ENCODE data around the gene PVR. TPM values are rescaled to one million over a fixed set of nuclear protein-coding genes. Genes with fewer than 3 reads are reported as not detected.

The PVR gene
- total and polyA plus RNA-seq, 10 of the 15 experiments (the other 5 are each of a cell fraction or from before 2014, with no cell fraction given) = 0.07 to 4.0 (median 1.9) TPM

GRCh38 chr19:44685877-44686276, 42.2 kb downstream of the PVR start:
- ATAC-seq (0 out of 3 replicates have a peak, but pooled peaks have one; percentile 16), DNase-seq (ENCODE audit: low read depth, low spot score) (no peak), FAIRE-seq (no peak)
- H3K4me2 ChIP-seq (ENCODE audit: control insufficient read depth, insufficient read depth) = peak overlapping the region; percentile 48
- H4K20me1 ChIP-seq (ENCODE audit: control insufficient read depth, insufficient read depth) = no peaks in the 10 kb centered on the region
- SMC1A ChIA-PET (ENCODE audit: uncharacterized antibody, unreplicated experiment) = interaction anchor here (1.4 kb wide), 1 partner anchor 85 kb away, joined by 4 read pairs; no protein-coding TSS in a partner anchor
- peak; percentile 53 for TF ChIP-seq IKZF1 (conservative IDR thresholded peaks at IDR 0.05)
- no peak for TF ChIP-seq SMAD5 (IDR thresholded peaks at IDR 0.05; ENCODE audit: low read depth)
- peak; percentile 11; the same call in 1 of the 2 replicates for TF ChIP-seq CREM (IDR thresholded peaks at IDR 0.05; ENCODE audit: low read depth)
- TF ChIP-seq POU2F2 (IDR thresholded peaks at IDR 0.05; ENCODE audit: borderline replicate concordance, low read depth, low read length) = peak; percentile 88; the same call in 2 of the 3 replicates
- TF ChIP-seq IKZF2 (IDR thresholded peaks at IDR 0.05) = peak; percentile 46 to 61; a peak in 3 of 4 replicates
- RAD21 ChIA-PET (ENCODE audit: unreplicated experiment) = interaction anchor here (0.7 to 1.0 kb wide), 2 partner anchors 38 to 784 kb away, joined by 3 read pairs; no protein-coding TSS in a partner anchor
- no peak overlapping the region for H2AFZ ChIP-seq (ENCODE audit: control insufficient read depth, low read depth, low read length)
- no peaks in the 10 kb centered on the region for H3K79me2 ChIP-seq (ENCODE audit: control insufficient read depth, insufficient read depth, low read length)
- H3K36me3 ChIP-seq (ENCODE audit: control insufficient read depth in 2 of 2, insufficient read depth in 2 of 2, low read length in 1 of 2) = no peaks in the 10 kb centered on the region
- no peaks in the 10 kb centered on the region for H3K27me3 ChIP-seq (replicated peaks in 1 of 2; ENCODE audit: control insufficient read depth in 2 of 2, insufficient read depth in 2 of 2, low read length in 1 of 2)
- POLR2A ChIA-PET = interaction anchor here (1.1 kb wide), 1 partner anchor 37 kb away, joined by 4 read pairs; no protein-coding TSS in a partner anchor
- H3K27ac ChIP-seq (ENCODE audit: control insufficient read depth, insufficient read depth) = no peak overlapping the region
- H3K4me3 ChIP-seq = peak overlapping the region; percentile 28; the same call in 1 of the 2 replicates
- CTCF ChIA-PET = interaction anchor here (1.1 to 1.7 kb wide), 3 partner anchors 29 to 85 kb away, joined by 3 to 7 read pairs (median 6); no protein-coding TSS in a partner anchor
- no peak overlapping the region for H3K9ac ChIP-seq (ENCODE audit: control insufficient read depth, insufficient read depth, low read length)
- intact Hi-C loops (cut with micrococcal nuclease; ENCODE audit: unreplicated experiment) (loop anchor here (2.0 kb wide), 1 partner anchor 31 kb away; no protein-coding TSS in a partner anchor), in situ Hi-C loops (cut with MboI) (no loop called here)
- no TSS peak for BruUV-seq (replicated peaks)
- 3% methylated on average over 4 of the region's 4 CpGs for WGBS (ENCODE audit: insufficient coverage, insufficient replicate concordance, low lambda C conversion rate, missing lambda C conversion rate)
- H3K9me3 ChIP-seq (replicated peaks; ENCODE audit: control insufficient read depth, insufficient read depth, low read length) = no peaks in the 10 kb centered on the region
- peaks cover 45% of the 10 kb centered on the region for H3K4me1 ChIP-seq (ENCODE audit: control insufficient read depth, insufficient read depth, low read length)

- RAD21 ChIA-PET (ENCODE audit: unreplicated experiment) = interaction anchor here (1.0 kb wide), 1 partner anchor 85 kb away, joined by 3 read pairs; no protein-coding TSS in a partner anchor
- DNase-seq (ENCODE audit: low read depth, low spot score) (no peak), ATAC-seq (no peak), FAIRE-seq (no peak)
- POLR2A ChIA-PET = interaction anchor here (1.1 kb wide), 1 partner anchor 36 kb away, joined by 4 read pairs; no protein-coding TSS in a partner anchor
- intact Hi-C loops (cut with micrococcal nuclease; ENCODE audit: unreplicated experiment) (no loop called here), in situ Hi-C loops (cut with MboI) (no loop called here)
- 76% methylated on average over 4 of the region's 4 CpGs for WGBS (ENCODE audit: insufficient coverage, insufficient replicate concordance, low lambda C conversion rate, missing lambda C conversion rate)
- H3K9ac ChIP-seq (ENCODE audit: control insufficient read depth, insufficient read depth, low read length) = no peak overlapping the region
- no peak overlapping the region for H3K4me2 ChIP-seq (ENCODE audit: control insufficient read depth, insufficient read depth)
- H3K4me1 ChIP-seq (ENCODE audit: control insufficient read depth, insufficient read depth, low read length) = peaks cover 50% of the 10 kb centered on the region
- no peaks in the 10 kb centered on the region for H3K27me3 ChIP-seq (replicated peaks in 1 of 2; ENCODE audit: control insufficient read depth in 2 of 2, insufficient read depth in 2 of 2, low read length in 1 of 2)
- H3K4me3 ChIP-seq = no peak overlapping the region
- BruUV-seq (replicated peaks) = no TSS peak
- no peak overlapping the region for H3K27ac ChIP-seq (ENCODE audit: control insufficient read depth, insufficient read depth)
- H4K20me1 ChIP-seq (ENCODE audit: control insufficient read depth, insufficient read depth) = no peaks in the 10 kb centered on the region
- CTCF ChIA-PET = interaction anchor here (2.6 to 10.7 kb wide), 2 partner anchors 30 to 84 kb away, joined by 8 to 155 read pairs; no protein-coding TSS in a partner anchor
- H3K79me2 ChIP-seq (ENCODE audit: control insufficient read depth, insufficient read depth, low read length) = no peaks in the 10 kb centered on the region
- no peaks in the 10 kb centered on the region for H3K9me3 ChIP-seq (replicated peaks; ENCODE audit: control insufficient read depth, insufficient read depth, low read length)
- no peak overlapping the region for H2AFZ ChIP-seq (ENCODE audit: control insufficient read depth, low read depth, low read length)
- SMC1A ChIA-PET (ENCODE audit: uncharacterized antibody, unreplicated experiment) = no interaction called here
- no peaks in the 10 kb centered on the region for H3K36me3 ChIP-seq (ENCODE audit: control insufficient read depth in 2 of 2, insufficient read depth in 2 of 2, low read length in 1 of 2)
- no peak for TF ChIP-seq SRF (IDR thresholded peaks at IDR 0.05; ENCODE audit: low read depth in 2 of 2, low read length in 2 of 2)
- no peak for TF ChIP-seq SIN3A (IDR thresholded peaks at IDR 0.05; ENCODE audit: low read depth, low read length)
- no peak for TF ChIP-seq IRF4 (IDR thresholded peaks at IDR 0.05; ENCODE audit: low read depth, low read length)
- TF ChIP-seq NFXL1 (IDR thresholded peaks at IDR 0.05; ENCODE audit: borderline replicate concordance) = no peak
- TF ChIP-seq RBBP5 (conservative IDR thresholded peaks at IDR 0.05) = no peak
- TF ChIP-seq NRF1 (conservative IDR thresholded peaks at IDR 0.05; ENCODE audit: low read depth, low read length) = no peak
- no peak for TF ChIP-seq SMARCA5 (IDR thresholded peaks at IDR 0.05)
- TF ChIP-seq PAX8 (IDR thresholded peaks at IDR 0.05) = no peak
- TF ChIP-seq JUND (IDR thresholded peaks at IDR 0.05; ENCODE audit: low read depth, low read length) = no peak
- no peak for TF ChIP-seq ZNF24 (IDR thresholded peaks at IDR 0.05)
- TF ChIP-seq BCL3 (IDR thresholded peaks at IDR 0.05; ENCODE audit: borderline replicate concordance, insufficient read depth, low read depth, low read length, poor library complexity, severe bottlenecking) = no peak
- no peak for TF ChIP-seq CHD1 (IDR thresholded peaks at IDR 0.05; ENCODE audit: low read depth, low read length)
- TF ChIP-seq SMAD1 (IDR thresholded peaks at IDR 0.05; ENCODE audit: low read depth, partially characterized antibody) = no peak
These were observed 43.2 kb downstream of the PVR start for GRCh38 chr19:44686896-44687295.
